SU-DHL-6 (cell line): Measurements from ENCODE around the gene LIME1.

Source experiments
- H2AFZ ChIP-seq: fragments of 200-600 bp; sonication (generic); 2 replicates; pipeline ENCODE4 v1.6.1; 2014; ENCODE audit warnings: low read depth, mild to moderate bottlenecking, moderate library complexity, mixed read lengths, antibody characterized with exemption, low read length; ENCODE audit not compliant: severe bottlenecking
- H3F3A ChIP-seq: fragments of 200-600 bp; shearing (Covaris generic); 2 replicates; pipeline ENCODE4 v1.6.0; 2016; ENCODE audit warnings: antibody characterized with exemption, mild to moderate bottlenecking; ENCODE audit not compliant: insufficient read depth
- H3K27ac ChIP-seq: fragments of 200-600 bp; sonication (generic); 2 replicates; pipeline ENCODE4 v1.5.1; 2016; ENCODE audit warnings: low read depth, mild to moderate bottlenecking, low read length, moderate library complexity, mixed read lengths
- H3K27me3 ChIP-seq: fragments of 200-600 bp; sonication (generic), shearing (Covaris generic); 2 replicates; pipeline ENCODE4 v1.6.0; 2014; ENCODE audit warnings: mild to moderate bottlenecking, low read length
- H3K36me3 ChIP-seq: fragments of 200-600 bp; sonication (generic); 2 replicates; pipeline ENCODE4 v1.6.1; 2014; ENCODE audit warnings: mild to moderate bottlenecking, low read length, mixed read lengths
- H3K4me2 ChIP-seq: fragments of 300-600, 200-600 bp; shearing (Covaris generic), sonication (generic); 2 replicates; pipeline ENCODE4 v1.6.0; 2014; ENCODE audit warnings: low read length, low read depth, mild to moderate bottlenecking; ENCODE audit not compliant: poor library complexity, severe bottlenecking
- H3K4me3 ChIP-seq: fragments of 200-600 bp; sonication (generic); 2 replicates; pipeline ENCODE4 v1.5.1; 2014; ENCODE audit warnings: antibody characterized with exemption, low read length, mild to moderate bottlenecking, mixed read lengths; ENCODE audit not compliant: insufficient read depth, poor library complexity, severe bottlenecking
- H3K79me2 ChIP-seq: fragments of 200-600 bp; sonication (generic); 2 replicates; pipeline ENCODE4 v1.6.1; 2014; ENCODE audit warnings: mild to moderate bottlenecking, low read length, moderate library complexity; ENCODE audit not compliant: insufficient read depth
- H3K9ac ChIP-seq: fragments of 200-600 bp; sonication (generic); 2 replicates; pipeline ENCODE4 v1.7.0; 2014; ENCODE audit warnings: mild to moderate bottlenecking, low read length
- H3K9me2 ChIP-seq: fragments of 200-600 bp; sonication (generic); replicated peaks from 2 replicates; pipeline ENCODE4 v1.6.1; 2014; ENCODE audit warnings: low read length; ENCODE audit not compliant: insufficient read depth
- H3K9me3 ChIP-seq: fragments of 200-600 bp; sonication (generic); 2 replicates; pipeline ENCODE4 v1.6.1; 2014; ENCODE audit warnings: low read length, mixed read lengths; ENCODE audit not compliant: insufficient read depth
- H4K20me1 ChIP-seq: fragments of 200-600 bp; sonication (generic); 2 replicates; pipeline ENCODE4 v1.6.1; 2014; ENCODE audit warnings: low read depth, mild to moderate bottlenecking, antibody characterized with exemption, low read length, moderate library complexity, mixed read lengths
- CTCF ChIP-seq: fragments of 200-600 bp; sonication (generic); IDR thresholded peaks from one replicate; pipeline ENCODE4 v1.5.1; 2017; ENCODE audit warnings: antibody characterized with exemption, mild to moderate bottlenecking, low read length, moderate library complexity; ENCODE audit not compliant: insufficient read depth, poor library complexity, severe bottlenecking
- EZH2phosphoT487 ChIP-seq: fragments of 200-600 bp; sonication (generic), shearing (Covaris generic); conservative IDR thresholded peaks from 2 replicates; pipeline ENCODE4 v1.6.1; 2018; ENCODE audit warnings: mild to moderate bottlenecking, antibody characterized with exemption, low read length, moderate library complexity, mixed read lengths

Gene LIME1

GRCh38 chr20:63765902-63766301, 29.4 kb downstream of the LIME1 start:
- H3F3A ChIP-seq = no peaks in the 10 kb centered on the region

GRCh38 chr20:63766695-63767426, 30.4 kb downstream of the LIME1 start:
- H3K4me2 ChIP-seq = no peak overlapping the region
- no peaks in the 10 kb centered on the region for H3K36me3 ChIP-seq
- H3K79me2 ChIP-seq = no peaks in the 10 kb centered on the region
- no peak overlapping the region for H3K4me3 ChIP-seq
- no peaks in the 10 kb centered on the region for H3K9me3 ChIP-seq
- H3K9ac ChIP-seq = no peak overlapping the region
- no peak overlapping the region for H2AFZ ChIP-seq
- no peak overlapping the region for H3K27ac ChIP-seq
- no peaks in the 10 kb centered on the region for H3K27me3 ChIP-seq
- no peaks in the 10 kb centered on the region for H4K20me1 ChIP-seq
- TF ChIP-seq EZH2phosphoT487 (no peak), CTCF (no peak)
- no peaks in the 10 kb centered on the region for H3F3A ChIP-seq
- no peaks in the 10 kb centered on the region for H3K9me2 ChIP-seq

More at GRCh38 chr20:63765902-63766301, 29.4 kb downstream of the LIME1 start:
- TF ChIP-seq CTCF = no peak
- no peak for TF ChIP-seq EZH2phosphoT487
- H3K27me3 ChIP-seq = no peaks in the 10 kb centered on the region
- H3K9ac ChIP-seq = no peak overlapping the region
- H3K36me3 ChIP-seq = no peaks in the 10 kb centered on the region
- no peaks in the 10 kb centered on the region for H3K9me2 ChIP-seq
- no peaks in the 10 kb centered on the region for H4K20me1 ChIP-seq
- no peaks in the 10 kb centered on the region for H3K79me2 ChIP-seq
- H3K4me2 ChIP-seq = no peak overlapping the region
- H3K27ac ChIP-seq = no peak overlapping the region
- H3K9me3 ChIP-seq = no peaks in the 10 kb centered on the region
- no peak overlapping the region for H3K4me3 ChIP-seq
- H2AFZ ChIP-seq = no peak overlapping the region

- no peaks in the 10 kb centered on the region for H3K36me3 ChIP-seq
- no peak overlapping the region for H3K9ac ChIP-seq
- H3K27ac ChIP-seq = no peak overlapping the region
- H3F3A ChIP-seq = no peaks in the 10 kb centered on the region
- no peaks in the 10 kb centered on the region for H4K20me1 ChIP-seq
- H3K4me3 ChIP-seq = no peak overlapping the region
- TF ChIP-seq EZH2phosphoT487 (no peak), CTCF (no peak)
- H3K9me3 ChIP-seq = no peaks in the 10 kb centered on the region
- no peaks in the 10 kb centered on the region for H3K27me3 ChIP-seq
- H3K9me2 ChIP-seq = no peaks in the 10 kb centered on the region
- H3K79me2 ChIP-seq = no peaks in the 10 kb centered on the region
- no peak overlapping the region for H3K4me2 ChIP-seq
- H2AFZ ChIP-seq = no peak overlapping the region
Measured at GRCh38 chr20:63767456-63767855, 31.0 kb downstream of the LIME1 start.
